GM12892 (cell line): ENCODE data around the gene NPAS3.

Experiments
- DNase-seq: peaks from one replicate; pipeline ENCODE4 v3.0.0; 2011; ENCODE audit not compliant: insufficient read length
- FAIRE-seq: peaks from 2 replicates; lab custom pipeline; 2011; peaks lifted over from hg19 to GRCh38; lab: Jason Lieb, UNC
- POLR2A ChIP-seq: IDR thresholded peaks from 2 replicates; pipeline ENCODE4 v1.6.1; 2011; ENCODE audit warnings: low read depth, low read length, control low read depth
- POLR2AphosphoS5 ChIP-seq: IDR thresholded peaks from 2 replicates; pipeline ENCODE4 v1.6.1; 2011; ENCODE audit warnings: low read depth, low read length, control low read depth
- TAF1 ChIP-seq: IDR thresholded peaks from 2 replicates; pipeline ENCODE4 v1.6.1; 2011; ENCODE audit warnings: low read depth, mild to moderate bottlenecking, control low read depth, low read length, borderline replicate concordance

Gene NPAS3

DNA sequence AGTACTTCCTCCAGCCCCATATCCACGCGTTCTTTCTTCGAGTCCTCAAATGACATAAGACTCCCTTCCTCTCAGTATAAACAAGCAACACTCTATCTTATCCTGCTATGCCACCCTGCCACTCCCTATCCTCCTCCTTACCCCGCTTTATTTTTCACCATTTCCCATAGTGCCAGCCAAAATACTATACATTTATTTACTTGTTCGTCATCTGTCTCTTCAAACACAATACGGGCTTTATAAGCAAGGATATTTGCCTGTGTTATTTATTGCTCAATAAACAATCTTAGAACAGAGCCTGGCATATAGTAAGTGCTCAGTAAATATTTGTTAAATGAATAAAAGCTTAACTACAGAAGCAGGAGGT lies 567.3 kb downstream of the NPAS3 start:
- DNase-seq (no peak), FAIRE-seq (no peak)
- TF ChIP-seq TAF1, result no peak
- TF ChIP-seq POLR2AphosphoS5, result no peak
- TF ChIP-seq POLR2A, result no peak

DNA sequence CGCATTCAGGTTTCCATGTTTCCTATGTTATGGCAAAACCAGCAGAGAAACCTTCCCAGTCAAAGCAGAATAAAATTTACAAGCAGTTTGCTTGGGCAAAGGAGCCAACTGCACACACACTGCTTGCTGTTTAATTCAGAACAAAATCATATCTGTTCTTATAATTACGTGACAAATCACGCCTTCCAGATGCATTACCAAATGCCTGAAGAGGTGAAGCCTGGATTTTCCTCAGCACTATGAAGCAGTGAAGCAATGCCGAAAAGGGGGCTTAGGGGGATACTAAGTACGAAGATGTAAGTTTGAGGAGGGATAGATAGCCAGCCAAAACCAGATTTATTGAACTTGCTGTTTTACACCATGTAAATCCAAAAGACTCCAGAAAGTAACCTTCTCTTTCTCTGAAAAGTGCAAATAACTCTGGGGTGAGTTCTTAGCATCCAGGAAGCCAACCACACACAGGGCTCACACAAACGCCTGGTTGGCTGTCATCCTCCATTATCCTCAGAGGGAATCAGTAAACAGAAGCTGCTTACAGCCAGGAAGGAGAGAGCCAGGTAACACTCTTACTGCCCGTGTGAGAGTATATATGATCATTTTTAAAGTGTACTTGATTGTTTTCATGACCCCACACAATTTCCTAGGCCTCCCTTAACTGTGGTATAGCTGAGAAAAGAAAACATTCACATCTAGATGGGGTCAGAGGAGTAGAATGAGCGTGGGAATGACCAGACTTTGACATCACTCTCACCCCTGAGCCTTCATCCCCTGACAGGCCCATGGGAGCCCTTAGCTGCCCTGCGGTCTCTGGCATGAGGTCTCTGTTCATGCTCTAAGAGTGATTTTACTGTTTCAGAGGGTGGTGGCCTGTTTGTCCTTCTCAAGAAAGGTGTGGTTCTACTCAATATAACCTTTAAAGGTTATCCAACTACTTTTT lies 569.7 kb downstream of the NPAS3 start:
- no peak for FAIRE-seq
- no peak for TF ChIP-seq POLR2A
- TF ChIP-seq TAF1, result no peak
- no peak for TF ChIP-seq POLR2AphosphoS5
- no peak for DNase-seq

DNA sequence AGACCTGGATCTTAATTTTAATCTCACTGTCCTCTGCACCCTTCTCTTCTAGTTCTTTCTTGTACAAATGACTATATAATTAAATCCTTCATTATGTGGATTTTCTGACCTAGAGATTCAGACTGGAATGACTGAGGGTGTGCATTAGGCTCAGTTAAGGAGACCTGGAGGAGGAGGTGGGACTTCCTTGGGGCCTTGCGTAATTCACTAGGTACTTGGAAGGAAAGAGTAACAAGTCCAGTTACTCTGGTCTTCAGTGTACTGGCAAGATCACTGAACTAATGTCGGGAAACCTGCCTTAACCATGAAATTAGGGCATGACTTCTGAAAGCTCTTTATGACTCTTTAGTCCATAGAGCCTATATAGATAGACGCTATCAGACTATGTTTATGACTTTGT lies 570.8 kb downstream of the NPAS3 start:
- no peak for TF ChIP-seq TAF1
- TF ChIP-seq POLR2AphosphoS5, result no peak
- no peak for TF ChIP-seq POLR2A
- no peak for DNase-seq
- FAIRE-seq, result no peak

DNA sequence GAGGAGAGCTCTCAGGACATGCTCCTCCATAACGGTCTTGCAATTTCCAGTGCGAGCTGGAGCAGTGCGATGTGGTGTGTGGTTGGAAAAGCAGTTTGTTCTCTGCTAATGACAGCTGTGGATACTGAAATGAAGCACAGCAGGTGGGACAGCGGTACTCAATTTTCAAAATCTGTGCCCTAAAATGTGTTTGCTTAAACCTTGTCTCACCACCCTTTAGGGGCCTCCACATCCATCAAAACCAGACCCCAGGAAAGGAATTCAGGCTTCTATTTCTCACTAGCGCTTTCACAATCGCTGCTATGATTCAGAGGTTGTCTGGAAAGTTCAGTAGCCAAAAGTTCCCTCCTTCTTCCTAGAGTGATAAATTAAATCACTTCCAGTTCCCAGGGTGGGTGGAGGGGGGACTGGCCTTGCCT lies 571.4 kb downstream of the NPAS3 start:
- FAIRE-seq (no peak), DNase-seq (no peak)

DNA sequence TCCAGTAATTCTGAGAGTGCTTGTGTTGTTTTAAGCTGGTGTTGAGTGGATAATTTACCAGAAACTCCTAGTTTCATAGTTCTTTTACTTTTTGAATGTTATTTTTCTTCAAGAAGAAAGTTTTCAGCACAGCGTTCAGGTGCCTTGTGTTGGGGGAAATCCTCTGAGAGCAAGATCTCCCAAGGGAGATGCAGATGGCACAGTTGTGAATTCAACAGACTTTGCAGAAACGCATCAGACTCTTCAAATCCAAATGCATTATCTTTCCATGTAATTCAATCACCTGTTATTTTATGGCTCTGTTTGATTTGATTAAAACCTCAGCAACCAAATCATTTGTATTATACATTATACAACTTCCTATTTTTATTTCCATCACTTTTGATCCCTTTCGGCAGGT lies 572.3 kb downstream of the NPAS3 start:
- no peak for TF ChIP-seq TAF1
- no peak for TF ChIP-seq POLR2AphosphoS5
- TF ChIP-seq POLR2A, result no peak
- FAIRE-seq, result no peak
- no peak for DNase-seq

More for the DNA sequence above, 571.4 kb downstream of the NPAS3 start:
- TF ChIP-seq POLR2A (no peak), TAF1 (no peak), POLR2AphosphoS5 (no peak)

DNA sequence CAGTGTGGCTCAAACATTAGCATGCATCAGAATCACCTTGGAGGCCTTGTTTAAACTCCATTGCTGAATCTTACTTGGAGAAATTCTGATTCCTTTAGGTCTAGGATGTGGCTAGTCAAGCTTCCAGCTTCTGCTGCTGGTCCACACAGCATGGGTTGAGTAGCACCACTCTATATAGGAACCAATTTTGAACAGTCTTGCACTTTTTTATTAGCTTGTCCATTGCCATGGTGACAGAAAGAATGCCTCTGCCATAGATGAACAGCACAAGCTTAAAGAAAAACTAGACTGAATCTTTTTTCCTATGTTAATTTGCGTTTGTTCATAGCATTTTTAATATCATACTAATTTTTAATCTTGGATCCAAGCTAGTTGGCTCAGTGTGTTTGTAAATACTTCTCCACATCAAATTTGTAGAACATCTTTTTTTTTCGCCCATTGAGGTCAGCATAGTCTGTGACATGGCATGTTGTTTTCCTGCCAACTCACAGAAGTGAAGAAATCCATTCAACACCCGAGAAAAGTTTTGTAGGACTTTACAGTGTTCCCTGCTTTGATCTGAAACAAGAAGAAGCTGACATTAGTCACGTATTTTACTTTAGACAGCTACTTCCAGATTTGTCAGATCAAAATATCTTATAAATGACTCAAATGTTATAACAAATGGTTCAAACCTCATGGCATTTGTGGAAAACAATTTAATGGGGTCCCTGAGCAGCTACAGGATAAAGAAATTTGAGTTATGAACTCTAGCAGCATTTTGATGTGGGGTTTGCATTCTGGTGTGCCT lies 573.4 kb downstream of the NPAS3 start:
- no peak for FAIRE-seq

DNA sequence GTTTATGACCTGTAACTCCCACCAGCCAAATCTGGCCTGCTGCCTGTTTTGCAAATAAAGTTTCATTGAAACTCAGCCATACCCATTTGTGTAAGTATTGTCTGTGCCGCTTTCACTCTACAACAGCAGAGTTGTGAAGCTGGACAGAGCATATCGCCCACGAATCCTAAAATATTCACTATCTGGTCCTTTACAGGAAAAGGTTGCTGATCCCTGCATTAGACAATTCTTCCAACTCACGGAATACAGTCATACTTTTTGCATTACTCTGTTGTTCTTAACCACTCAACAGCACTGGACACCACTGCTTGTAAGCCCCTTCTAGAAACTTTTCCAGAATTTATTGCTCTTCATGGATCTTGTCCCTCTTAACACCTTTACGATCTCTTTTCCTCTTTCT lies 576.8 kb downstream of the NPAS3 start:
- no peak for FAIRE-seq
- DNase-seq, result no peak
- no peak for TF ChIP-seq POLR2AphosphoS5
- no peak for TF ChIP-seq POLR2A
- no peak for TF ChIP-seq TAF1

More for the DNA sequence above, 573.4 kb downstream of the NPAS3 start:
- TF ChIP-seq TAF1 (no peak), POLR2AphosphoS5 (no peak), POLR2A (no peak)
- no peak for DNase-seq

DNA sequence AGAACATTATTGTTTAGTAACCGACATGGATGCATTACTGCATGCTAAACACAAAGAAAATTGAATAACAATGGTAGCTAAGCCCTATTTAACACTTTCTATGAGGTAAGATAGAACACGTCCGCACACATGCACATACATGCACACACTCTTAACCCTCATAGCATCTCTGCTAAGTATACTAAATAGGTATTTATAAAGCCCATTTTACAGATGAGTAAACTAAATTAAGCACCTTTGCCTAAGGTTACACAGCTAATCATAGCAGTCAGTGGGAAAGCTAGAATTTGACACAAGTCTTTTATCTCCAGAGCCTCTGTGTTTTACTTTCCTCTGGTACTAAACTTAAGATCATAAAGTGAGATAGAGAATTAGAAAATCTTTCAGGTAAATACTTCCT lies 577.2 kb downstream of the NPAS3 start:
- FAIRE-seq (no peak), DNase-seq (no peak)
- no peak for TF ChIP-seq TAF1
- TF ChIP-seq POLR2A, result no peak
- TF ChIP-seq POLR2AphosphoS5, result no peak

DNA sequence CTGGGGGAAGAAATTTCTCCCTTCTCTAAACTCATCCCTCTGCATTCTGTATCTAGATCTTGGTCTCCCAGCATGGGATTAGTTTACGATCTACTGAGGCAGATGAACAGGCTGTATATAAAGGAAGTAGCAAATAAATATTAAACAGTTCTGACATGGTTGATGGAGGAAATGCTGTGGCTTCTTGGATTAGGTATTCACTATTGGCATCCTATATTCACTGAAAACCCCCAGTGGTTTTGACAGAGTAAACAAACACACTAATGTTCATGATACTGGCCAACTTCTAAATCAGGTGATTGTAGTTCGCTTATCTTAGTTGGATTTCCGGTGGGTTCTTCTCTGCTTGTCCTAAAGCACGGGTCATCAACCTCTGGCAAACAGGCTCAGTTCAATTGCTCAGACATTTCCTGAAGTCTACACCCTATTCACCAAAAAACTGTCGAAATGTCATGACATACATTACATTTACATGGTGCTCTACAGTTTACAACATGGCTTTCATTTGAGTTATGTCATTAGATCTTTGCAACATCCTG lies 578.3 kb downstream of the NPAS3 start:
- TF ChIP-seq POLR2AphosphoS5 (no peak), POLR2A (no peak), TAF1 (no peak)
- FAIRE-seq (no peak), DNase-seq (no peak)

DNA sequence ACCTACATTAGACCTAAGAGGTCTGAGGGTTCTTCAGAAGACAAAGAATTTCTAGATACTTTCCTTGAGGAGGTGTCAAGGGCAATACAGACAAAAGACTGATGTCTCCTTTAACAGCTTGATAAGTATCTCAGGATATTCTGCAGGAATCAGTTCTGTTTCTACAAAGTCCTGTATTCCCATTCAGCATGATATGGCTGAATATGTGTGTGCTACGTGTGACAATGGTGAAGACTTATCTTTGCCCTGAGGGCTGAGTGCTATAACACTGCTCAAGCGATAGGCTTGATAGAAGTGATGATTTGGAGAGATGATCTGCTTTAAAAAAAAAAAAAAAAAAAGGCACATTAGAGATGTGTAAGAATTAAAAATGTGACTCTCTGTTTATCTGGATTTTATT lies 582.5 kb downstream of the NPAS3 start:
- no peak for TF ChIP-seq POLR2AphosphoS5
- no peak for TF ChIP-seq TAF1
- no peak for TF ChIP-seq POLR2A
- no peak for FAIRE-seq
- DNase-seq, result no peak

DNA sequence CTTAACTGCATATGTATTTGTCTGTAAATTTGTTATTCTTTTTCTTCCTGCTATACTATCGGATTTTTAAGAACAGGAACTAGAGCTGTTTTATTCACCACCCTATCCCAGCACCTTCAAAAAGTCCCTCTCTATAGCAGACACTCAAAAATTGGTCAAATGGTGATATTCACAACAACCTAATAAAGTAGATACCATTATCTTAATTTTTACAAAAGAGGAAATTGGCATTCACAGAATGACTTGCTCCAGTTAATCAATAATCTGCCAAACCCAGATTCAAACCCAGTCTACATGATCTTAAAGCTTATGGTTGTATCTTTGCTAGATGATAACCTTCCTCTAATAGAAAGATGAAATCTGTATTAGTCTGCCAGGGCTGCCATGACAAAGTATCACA lies 585.6 kb downstream of the NPAS3 start:
- FAIRE-seq, result no peak
- TF ChIP-seq TAF1 (no peak), POLR2AphosphoS5 (no peak), POLR2A (no peak)
- no peak for DNase-seq

DNA sequence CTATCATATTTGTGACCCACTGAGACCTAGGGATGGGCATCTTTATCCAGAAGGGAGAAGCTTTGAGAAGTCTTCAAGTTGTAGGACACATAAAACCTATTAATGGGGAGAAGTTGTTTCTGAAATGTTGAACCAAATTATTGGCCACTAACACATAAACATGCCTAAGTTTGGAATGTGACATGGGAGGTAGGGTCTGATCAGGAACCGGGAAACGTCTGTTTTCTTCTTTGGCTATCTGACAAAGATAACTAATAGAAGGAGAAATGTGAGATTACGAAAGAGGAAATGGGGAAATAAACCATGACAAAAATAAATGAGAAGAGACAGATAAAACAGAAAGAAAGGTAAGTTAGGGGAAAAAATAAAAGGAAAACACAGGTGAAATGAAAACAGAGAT lies 586.9 kb downstream of the NPAS3 start:
- no peak for FAIRE-seq
- TF ChIP-seq POLR2A (no peak), TAF1 (no peak), POLR2AphosphoS5 (no peak)
- no peak for DNase-seq
